ENCODE measurements around the gene CCNG1.
A peak's percentile ranks its signal among the peaks of the same experiment; 100 is the strongest.
"Not testable (repeated sequence)": the region's sequence is repeated elsewhere in the genome, so short reads cannot be mapped to it uniquely, and the experiment has no call there.

The CCNG1 gene, protein sequence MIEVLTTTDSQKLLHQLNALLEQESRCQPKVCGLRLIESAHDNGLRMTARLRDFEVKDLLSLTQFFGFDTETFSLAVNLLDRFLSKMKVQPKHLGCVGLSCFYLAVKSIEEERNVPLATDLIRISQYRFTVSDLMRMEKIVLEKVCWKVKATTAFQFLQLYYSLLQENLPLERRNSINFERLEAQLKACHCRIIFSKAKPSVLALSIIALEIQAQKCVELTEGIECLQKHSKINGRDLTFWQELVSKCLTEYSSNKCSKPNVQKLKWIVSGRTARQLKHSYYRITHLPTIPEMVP

DNA sequence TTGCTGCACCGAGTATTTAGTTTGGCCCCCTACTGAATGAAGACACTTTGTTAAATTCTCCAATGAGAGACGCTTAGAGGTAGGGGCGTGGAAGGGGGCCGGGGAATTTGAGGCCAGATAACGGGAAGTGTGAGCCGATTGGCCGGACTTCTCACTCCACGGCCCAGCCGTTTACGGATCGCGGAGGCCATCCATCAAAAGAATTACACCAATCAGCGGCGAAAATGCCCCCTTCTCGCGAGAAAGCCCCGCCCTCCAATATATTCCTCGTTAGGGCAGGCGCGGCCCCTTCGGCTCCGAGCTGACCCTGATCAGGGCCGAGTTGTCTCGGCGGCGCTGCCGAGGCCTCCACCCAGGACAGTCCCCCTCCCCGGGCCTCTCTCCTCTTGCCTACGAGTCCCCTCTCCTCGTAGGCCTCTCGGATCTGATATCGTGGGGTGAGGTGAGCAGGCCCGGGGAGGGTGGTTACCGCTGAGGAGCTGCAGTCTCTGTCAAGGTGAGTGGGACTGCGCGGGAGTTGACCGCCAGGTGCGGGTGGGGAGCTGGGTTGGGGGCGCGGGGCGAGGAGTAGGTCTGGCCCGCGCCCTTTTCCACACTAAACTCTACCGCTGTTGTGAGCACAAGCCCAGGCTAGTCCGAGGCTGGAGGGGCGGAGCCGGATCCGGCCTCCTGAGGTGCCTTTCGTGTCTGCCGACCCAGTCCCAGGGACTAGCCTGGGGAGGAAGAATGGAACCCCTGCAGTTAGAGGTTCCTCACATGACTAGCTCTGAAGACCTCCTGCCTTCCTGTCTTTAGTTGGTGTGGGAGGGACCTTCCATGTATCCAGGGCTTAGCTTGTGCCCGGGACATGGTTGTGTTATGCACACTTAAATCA, at the start of gene CCNG1:
CCNG1 (plus strand) TSS at position 287 of the 874 bp plus-strand sequence. CDS start 1,662 bp downstream, outside the sequence.
- DNase-seq = peak; percentile 97

DNA sequence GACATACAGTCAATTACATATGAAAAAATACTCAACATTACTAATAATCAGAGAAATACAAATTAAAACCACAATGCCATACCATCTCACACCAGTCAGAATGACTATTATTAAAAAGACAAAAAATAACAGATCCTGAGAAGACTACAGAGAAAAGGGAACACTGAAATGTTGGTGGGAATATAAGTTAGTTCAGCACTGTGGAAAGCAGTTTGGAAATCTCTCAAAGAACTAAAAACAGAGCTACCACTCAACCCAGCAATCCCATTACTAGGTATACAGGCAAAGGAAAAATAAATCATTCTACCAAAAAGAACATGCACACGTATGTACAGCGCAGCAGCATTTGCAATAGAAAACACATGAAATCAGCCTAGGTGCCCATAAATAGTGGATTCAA, 41.6 kb upstream of the CCNG1 start:
- no peak for DNase-seq

DNA sequence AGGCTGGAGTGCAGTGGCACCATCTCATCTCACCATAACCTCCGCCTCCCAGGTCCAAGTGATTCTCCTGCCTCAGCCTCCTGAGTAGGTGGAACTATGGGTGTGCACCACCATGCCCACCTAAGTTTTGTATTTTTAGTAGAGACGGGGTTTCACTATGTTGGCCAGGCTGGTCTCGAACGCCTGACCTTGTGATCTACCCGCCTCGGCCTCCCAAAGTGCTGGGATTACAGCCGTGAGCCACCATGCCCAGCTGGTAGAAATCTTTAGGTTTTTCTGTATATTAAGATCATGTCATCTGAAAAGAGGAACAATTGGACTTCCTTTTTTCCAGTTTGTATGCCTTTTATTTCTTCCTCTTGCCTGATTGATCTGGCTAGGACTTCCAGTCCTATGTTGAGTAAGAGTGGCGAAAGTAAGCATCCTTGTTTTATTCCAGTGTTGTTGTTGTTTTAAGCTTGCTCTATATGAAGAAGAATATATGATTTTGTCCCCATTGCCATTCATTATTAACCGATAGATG, 40.5 kb upstream of the CCNG1 start:
- peak; percentile 59 for DNase-seq

DNA sequence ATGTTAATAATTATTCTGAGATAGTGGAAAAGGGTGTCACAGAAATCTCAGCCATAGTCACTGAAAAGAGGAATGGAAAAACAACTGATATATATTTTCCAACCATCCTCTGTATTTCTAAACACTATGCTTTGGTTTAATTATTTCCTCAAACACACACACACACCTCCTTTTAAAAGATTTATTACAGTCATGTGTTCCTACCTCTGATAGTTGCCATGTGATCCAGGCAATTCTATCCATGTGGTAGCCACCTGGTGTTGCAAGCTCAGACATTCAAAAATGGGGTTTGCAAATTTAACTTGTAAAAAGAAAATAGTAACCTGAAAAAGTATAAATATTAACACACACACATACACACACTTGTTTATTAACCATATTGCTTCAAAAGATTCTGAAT, 40.0 kb upstream of the CCNG1 start:
- no peak for DNase-seq

DNA sequence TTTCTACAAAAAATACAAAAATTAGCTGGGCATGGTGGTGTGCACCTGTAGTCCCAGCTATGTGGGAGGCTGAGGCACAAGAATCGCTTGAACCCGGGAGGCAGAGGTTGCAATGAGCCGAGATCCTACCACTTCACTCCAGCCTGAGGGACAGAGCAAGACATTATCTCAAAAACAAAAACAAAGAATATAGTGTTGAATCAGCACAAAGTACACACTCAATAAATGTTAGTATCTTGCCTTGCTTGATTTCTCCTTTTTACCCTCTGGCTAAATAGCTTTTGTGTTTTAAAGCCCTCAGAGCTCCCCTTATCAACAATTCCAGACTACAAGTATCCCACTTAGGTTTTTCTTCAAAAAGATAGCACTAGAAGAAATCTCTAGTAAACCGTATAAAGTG, 37.5 kb upstream of the CCNG1 start:
- no peak for DNase-seq

DNA sequence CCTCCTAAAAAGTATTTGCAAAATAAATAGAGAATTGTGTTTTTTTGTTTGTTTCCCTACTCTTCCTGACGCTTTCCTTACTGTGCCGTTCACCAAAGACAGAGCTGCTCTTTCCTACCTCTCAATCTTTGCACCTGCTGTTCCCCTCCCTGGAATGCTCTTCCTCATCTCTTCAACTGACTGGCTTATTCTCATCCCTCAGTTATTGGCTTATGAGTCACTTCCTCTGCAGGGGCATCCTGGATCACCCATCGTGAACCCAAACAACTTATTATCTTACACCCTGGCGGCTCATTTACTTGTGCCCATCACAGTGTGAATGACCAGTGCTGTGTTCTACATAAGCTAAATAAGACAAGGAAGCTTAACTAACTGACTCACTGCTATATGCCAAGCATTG, 36.1 kb upstream of the CCNG1 start:
- DNase-seq = no peak

DNA sequence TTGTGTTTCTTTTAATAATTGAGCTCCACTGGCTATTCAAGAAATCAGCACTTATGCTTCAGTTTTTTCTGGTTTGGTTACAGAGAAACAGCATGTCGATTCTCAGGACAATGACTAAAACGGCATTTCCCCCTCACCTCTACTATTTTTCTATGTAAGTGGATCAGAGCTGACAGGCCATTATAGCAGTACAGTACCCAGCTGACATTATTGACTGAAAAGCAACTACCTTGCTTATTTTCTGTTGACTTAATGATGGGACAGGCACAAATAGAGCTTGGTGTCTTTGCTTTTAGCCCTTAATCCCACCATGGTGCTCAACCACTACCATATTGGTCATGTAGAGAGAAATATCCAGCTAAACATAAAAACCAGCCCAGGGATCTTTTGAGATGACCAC, 35.4 kb upstream of the CCNG1 start:
- DNase-seq = no peak

DNA sequence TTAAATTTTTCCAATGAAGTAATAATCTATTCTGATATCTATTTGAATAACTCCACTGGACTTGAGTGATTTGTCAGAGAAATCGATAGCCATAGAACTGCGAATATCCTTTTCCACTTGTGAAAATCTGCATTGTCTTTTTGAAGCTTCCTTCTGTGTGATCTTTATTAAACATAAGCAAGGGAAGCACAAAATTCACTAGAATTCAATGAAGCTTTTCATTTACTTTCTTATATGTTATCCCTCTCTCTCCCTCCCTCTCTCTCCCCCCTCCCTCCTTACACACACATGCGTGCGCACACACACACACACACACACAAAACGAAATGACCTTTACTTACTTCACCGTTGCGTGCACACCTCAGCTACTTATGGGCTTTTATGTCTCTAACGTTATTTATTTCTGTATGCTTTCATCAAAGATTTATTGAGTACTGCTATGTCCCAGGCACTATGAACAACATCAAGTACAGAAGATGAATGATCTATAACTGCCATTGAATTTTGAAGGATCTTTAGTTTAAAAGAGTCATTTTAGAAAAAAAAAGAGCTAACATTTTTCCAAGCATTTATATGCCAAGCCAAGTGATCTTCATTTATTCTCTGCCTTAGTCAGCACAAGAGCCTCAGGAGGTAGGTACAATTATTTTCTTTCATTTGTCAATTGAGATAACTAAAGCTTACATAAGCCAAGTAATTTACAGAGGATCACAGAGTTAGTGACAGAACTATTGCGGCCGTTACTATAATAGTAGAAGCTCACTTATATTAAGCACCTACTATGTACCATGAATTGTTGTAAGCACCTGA, 32.8 kb upstream of the CCNG1 start:
- DNase-seq = no peak

DNA sequence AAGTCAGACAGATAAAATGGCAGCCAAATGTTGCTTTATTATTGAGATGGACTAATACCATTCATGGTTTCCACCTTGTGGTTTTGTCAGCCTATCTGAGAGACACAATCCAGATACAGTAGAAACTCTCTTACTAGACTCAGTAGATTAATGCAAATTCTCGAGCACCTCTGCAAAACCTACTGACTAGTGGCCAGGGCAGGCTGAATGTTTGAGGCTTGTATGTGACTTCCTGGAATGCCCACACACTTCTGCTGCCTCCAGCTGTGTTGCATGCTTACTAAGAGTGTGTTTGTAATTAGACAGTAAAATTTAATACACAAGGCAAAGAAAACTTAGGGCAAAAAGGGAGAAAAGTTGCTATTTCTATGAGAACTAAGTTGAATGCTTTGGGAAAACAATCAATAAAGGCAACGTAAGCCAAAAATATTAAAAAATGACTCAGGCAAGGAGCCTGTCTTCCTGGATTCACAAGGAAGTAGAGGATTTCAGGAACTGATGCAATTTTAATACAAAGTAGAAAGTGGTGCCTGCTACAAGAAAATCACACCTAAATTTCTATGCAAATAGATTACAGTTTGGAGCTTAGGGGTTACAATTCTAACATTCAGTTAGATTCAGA, 30.2 kb upstream of the CCNG1 start:
- DNase-seq = peak; percentile 57

DNA sequence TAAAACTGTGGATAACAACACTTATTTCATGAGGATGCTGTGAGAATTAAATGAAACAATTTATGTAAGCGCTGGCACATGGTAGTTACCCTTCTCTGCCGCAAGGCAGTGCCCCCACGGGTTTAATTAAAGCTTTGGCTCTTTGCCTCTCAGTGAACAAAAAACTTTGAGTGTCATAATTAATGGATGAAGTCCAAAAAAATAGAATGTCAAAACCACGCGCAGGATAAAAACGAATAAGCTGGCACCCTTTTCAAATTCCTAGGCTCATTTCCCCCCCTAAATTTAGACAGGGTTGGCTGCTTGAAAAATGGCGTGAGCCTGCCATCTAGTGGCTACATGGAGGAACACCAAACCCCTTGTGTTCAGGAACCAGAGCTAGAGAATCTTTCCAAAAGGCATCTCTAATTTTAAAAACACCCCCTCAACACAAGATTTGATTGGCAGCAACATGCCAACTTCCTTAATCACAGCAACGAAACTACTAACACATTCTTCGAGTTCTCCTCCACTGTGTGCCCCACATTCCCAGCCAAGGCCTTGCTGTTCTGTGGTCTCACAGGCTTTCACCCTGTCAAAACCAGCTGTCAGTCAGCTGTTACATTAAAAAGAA, 29.0 kb upstream of the CCNG1 start:
- DNase-seq = peak; percentile 56

DNA sequence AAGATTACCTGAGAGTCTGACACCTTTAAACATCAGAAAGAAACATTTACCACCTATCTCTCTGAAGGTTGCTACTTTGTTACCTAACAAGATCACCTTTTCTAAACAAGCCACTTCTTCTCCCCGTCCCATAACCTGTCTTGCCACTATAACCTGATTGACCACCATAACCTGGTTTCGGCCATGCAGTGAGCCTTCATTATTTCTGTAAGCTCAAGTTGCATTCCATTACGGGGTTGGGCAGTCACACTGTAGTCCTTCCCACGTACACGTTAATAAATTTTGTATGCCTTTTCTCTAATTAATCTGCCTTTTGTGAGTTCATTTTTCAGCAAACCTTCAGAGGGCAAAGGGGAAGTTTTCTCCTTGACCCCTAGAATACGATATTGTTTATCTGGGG, 28.0 kb upstream of the CCNG1 start:
- DNase-seq = no peak

DNA sequence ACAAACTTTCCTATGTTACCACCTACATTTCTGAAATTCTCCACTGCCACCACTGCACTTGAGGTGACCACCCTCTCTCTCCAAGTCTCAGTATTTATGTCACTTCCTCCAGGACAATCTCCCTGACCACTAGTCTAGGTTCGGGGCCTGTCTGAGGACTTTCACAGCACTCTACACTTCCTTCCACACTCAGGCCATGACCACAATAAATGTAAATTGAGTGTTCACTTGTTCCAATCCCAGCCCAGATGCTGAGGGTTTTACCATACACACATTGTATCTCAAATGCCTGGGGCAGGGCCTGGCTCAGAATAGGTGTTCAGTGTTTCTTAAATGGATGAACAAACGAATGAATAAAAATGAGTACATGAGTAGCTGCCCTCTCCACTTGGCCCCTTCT, 26.9 kb upstream of the CCNG1 start:
- no peak for DNase-seq

DNA sequence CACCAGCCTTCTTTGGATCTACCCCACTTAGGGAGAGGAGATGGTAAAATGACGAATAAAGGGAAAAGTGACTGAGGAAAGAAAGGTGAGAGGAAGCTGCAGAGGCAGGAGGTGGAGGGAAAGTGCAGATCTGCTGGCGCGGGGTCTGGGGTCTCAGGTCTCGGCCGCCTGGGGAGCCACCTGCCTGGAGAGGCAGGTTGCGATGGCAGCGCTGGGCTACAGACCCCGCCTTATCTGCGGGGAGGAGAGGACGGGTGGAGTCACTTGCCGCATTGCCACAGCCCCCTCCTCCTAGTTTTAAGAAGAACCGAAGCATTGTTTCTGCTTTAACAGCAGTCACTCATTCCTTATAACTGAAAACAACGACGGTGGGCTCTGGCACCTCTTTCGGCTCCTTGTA, 21.7 kb upstream of the CCNG1 start:
- not testable (repeated sequence) for DNase-seq

DNA sequence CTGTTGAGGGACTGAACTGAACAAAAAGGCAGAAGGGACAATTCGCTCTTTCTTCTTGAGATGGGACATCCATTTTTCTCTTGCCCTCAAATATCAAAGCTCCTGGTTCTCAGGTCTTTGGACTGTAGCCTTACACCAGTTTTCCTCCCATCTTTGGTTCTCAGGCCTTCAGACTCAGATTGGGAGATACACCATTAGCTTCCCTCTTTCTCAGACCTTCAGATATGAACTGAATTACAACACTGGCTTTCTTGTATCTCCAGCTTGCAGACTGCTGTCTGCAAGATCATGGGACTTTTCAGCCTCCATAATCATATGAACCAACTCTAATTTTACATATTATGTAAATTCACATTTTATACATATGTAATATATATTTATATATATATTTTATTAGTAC, 12.6 kb upstream of the CCNG1 start:
- no peak for DNase-seq

DNA sequence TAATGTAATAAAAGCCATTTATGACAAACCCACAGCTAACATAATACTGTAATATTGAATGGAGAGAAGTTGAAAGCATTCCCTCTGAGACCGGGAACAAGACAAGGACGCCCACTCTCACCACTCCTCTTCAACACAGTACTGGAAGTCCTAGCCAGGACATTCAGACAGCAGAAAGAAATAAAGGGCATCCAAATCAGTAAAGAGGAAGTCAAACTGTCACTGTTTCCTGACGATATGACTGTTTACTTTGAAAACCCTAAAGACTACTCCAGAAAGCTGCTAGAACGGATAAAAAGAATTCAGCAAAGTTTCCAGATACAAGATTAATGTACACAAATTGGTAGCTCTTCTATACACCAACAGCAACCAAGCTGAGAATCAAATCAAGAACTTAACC, 11.3 kb upstream of the CCNG1 start:
- peak; percentile 23 for DNase-seq

DNA sequence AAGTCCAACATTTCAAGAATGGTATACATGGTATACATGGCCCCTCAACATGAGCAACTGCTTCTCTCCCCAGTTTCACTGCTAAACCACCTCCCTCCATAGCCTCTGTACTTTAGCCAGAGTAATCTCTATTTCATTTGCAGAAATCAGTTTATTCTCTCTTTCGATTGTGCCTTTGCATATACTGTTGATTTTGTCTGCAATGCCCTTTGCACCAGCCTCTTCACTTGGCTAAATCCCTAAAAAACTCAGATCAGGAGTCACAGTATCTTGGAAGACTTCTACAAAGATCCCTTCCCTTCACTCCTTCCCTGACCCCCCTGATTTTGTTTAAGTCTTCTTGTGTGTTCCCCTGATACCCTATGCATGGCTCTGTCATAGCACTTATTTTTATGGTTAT, 4.9 kb upstream of the CCNG1 start:
- no peak for DNase-seq

DNA sequence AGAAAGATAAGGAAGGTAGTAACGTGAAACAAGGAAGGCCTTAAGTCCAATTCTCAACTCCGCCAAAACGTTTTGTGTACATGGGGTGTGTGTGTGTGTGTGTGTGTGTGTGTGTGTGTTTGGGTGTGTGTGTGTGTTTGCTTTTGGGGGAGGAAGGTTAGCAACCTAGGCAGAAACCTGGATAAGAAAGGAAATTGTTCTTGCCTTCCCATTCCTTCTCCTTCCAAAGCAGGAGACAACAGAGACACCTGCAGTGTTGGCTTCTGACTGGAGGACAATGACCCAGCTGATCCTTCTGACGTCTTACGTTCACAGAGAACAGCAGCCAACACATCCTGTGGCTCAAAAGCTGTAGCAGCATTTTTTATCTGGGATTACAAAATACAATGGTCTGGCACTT, 4.1 kb upstream of the CCNG1 start:
- DNase-seq = no peak

DNA sequence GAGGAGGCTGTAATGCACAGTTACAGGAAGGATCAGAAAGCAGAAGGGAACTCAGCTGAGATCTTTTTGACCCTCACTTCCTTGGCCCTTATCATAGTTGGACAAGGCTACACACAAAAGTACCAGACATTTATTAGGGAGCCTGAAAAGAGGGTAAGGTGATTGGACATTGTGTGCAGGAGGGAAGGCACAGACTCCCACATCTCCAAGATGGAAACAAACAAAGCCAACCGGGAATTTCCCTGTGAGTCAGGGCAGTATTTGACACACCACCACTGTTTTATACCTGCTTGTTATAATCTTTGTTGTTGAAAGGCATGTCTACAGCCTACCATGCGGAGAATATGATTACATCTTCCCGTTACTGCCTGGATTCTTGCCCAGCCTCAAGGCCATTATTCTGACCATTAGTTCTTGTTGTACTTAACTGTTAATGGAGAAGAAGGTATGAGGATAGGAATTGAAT, 3.0 kb upstream of the CCNG1 start:
- peak; percentile 18 for DNase-seq

DNA sequence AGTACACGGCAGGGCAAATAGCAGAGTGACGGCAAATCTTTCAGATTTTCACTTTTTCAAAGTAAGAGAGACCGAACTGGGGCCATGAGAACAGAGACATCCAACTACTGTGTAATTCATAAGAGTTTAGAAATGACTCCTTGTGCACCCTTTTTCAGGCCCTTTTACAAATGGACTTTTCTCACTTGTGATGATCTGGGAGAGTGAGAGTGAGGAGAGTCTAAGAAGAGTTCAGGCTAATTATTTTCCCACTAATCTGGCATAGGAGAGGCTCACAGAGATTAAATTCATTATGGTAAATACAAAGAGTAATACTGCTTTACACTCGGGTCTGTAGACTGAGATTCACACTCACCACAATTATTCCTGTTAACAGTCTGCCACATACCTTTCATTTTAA, 880 bp upstream of the CCNG1 start:
- DNase-seq = no peak

DNA sequence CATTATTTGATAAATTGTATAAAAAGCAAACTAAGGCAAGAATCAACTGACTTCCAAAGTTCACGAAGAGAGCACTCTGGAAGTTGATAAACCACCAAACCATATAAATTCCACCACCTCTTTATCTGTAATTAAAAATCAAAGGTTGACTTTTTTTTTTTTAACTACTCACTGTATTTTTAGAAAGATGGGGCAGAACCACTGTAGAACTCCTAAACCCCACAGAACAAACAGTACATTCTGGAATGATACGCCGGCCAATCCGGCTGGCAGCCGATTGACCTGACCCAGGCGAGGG, 435 bp upstream of the CCNG1 start:
- no peak for DNase-seq

DNA sequence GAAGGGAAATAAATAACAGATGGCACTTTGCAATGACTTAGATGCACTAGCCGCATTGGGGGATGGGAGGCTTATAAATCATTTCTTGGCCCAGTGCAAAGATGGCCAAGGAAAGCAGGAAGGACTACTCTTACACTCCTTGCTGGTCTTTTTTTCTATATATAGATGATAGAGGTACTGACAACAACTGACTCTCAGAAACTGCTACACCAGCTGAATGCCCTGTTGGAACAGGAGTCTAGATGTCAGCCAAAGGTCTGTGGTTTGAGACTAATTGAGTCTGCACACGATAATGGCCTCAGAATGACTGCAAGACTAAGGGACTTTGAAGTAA, 1.7 kb downstream of the CCNG1 start:
- no peak for DNase-seq

DNA sequence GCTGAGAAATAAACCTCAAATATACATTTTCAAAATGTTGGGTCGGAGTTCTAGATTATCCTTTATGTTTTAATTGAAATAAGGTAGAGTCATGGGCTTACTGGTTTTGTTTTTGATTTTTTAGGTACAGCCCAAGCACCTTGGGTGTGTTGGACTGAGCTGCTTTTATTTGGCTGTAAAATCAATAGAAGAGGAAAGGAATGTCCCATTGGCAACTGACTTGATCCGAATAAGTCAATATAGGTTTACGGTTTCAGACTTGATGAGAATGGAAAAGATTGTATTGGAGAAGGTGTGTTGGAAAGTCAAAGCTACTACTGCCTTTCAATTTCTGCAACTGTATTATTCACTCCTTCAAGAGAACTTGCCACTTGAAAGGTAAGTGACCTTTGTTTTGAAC, 3.6 kb downstream of the CCNG1 start:
- no peak for DNase-seq

DNA sequence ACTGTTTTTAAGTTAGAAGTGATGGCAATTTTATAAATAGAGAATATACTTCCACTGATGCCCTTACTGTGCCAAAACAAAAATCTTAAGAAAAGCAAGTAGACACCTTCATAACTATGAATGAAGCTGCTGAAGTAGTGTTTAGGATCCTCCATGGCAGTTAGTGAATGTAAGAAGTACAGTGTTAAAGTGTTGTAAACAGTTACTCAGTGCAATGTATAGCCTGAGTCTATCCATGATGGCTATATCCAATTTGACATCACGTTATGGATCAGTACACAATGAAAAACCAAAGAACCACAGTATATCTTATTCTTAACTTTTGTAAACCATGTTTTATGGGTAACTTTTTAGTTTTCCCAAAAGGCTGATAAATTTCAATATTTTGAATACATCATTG, 7.1 kb downstream of the CCNG1 start:
- DNase-seq = no peak
